CD8-positive, alpha-beta memory T cell (primary cell): Measurements from ENCODE around the gene KCNIP4. TPM values are rescaled to one million over a fixed set of nuclear protein-coding genes. Genes with fewer than 3 reads are reported as not detected.

Source experiments
- CTCF ChIA-PET: fragments of 350-600 bp; sonication (Branson Sonifier 250); formaldehyde crosslinking; loops from one replicate; lab custom pipeline; 2021; ENCODE audit warnings: antibody characterized with exemption; lab: Charles Lee
- POLR2A ChIA-PET: fragments of 350-600 bp; sonication (Branson Sonifier 250); formaldehyde crosslinking; loops from one replicate; lab custom pipeline; 2021; ENCODE audit warnings: antibody characterized with exemption; lab: Charles Lee
- DNase-seq, 5 donors: peaks; one replicate each; pipeline versions ENCODE4 v3.0.0 to v3.0.0-alpha.2; 2020 to 2022; ENCODE audit warnings: mixed read lengths in 1 of 5
- H3K27ac ChIP-seq: one replicate; pipeline ENCODE4 v1.7.0; 2013; ENCODE audit warnings: low read depth, mild to moderate bottlenecking, low read length, moderate library complexity
- H3K27me3 ChIP-seq: 2 replicates; pipeline ENCODE4 v1.7.0; 2013; ENCODE audit warnings: low read length, mild to moderate bottlenecking; ENCODE audit not compliant: insufficient read depth, poor library complexity, severe bottlenecking
- H3K36me3 ChIP-seq: 2 replicates; pipeline ENCODE4 v1.7.0; 2013; ENCODE audit warnings: mild to moderate bottlenecking, low read length, moderate library complexity; ENCODE audit not compliant: insufficient read depth
- H3K4me1 ChIP-seq: 2 replicates; pipeline ENCODE4 v1.7.0; 2013; ENCODE audit warnings: mild to moderate bottlenecking, low read length, moderate library complexity; ENCODE audit not compliant: insufficient read depth
- H3K4me3 ChIP-seq: 2 replicates; pipeline ENCODE4 v1.7.0; 2013; ENCODE audit warnings: mild to moderate bottlenecking, low read length
- H3K9me3 ChIP-seq: 2 replicates; pipeline ENCODE4 v1.7.0; 2013; ENCODE audit warnings: mild to moderate bottlenecking, low read length
- H3K27ac Mint-ChIP-seq, 8 donors: one replicate each; pipeline ENCODE4 v1.8.0; 2020 to 2021; ENCODE audit warnings: mixed read lengths in 8 of 8, mild to moderate bottlenecking in 6 of 8, inconsistent platforms in 3 of 8, moderate library complexity in 3 of 8
- H3K27me3 Mint-ChIP-seq, 2 donors: one replicate each; pipeline ENCODE4 v1.8.0; 2020 to 2021; ENCODE audit warnings: mixed read lengths in 2 of 2, mild to moderate bottlenecking in 1 of 2, moderate library complexity in 1 of 2
- H3K36me3 Mint-ChIP-seq, 3 donors: one replicate each; pipeline ENCODE4 v1.8.0; 2020 to 2021; ENCODE audit warnings: mixed read lengths in 3 of 3, inconsistent platforms in 1 of 3, mild to moderate bottlenecking in 1 of 3
- H3K4me1 Mint-ChIP-seq, 3 donors: one replicate each; pipeline ENCODE4 v1.8.0; 2020 to 2021; ENCODE audit warnings: mixed read lengths in 3 of 3, inconsistent platforms in 1 of 3, mild to moderate bottlenecking in 1 of 3
- H3K4me3 Mint-ChIP-seq, 7 donors: one replicate each; pipeline ENCODE4 v1.8.0; 2020 to 2021; ENCODE audit warnings: mixed read lengths in 7 of 7, mild to moderate bottlenecking in 6 of 7, moderate library complexity in 4 of 7, inconsistent platforms in 2 of 7
- H3K9me3 Mint-ChIP-seq, 5 donors: one replicate each; pipeline ENCODE4 v1.8.0; 2020 to 2022; ENCODE audit warnings: mixed read lengths in 5 of 5, mild to moderate bottlenecking in 3 of 5, moderate library complexity in 2 of 5, inconsistent platforms in 1 of 5
- polyA plus RNA-seq: library from polyadenylated mRNA; unstranded; fragments of 300-500 nt; fragmentation: Illumina TruSeq; gene quantifications from one replicate; pipeline ENCODE4 v1.2.3, GENCODE V29; 2021
- total RNA-seq, 2 experiments: library from RNA; stranded (reverse); gene quantifications; one replicate each; pipeline ENCODE4 v1.2.3, GENCODE V29; 2021

Gene KCNIP4
- total and polyA plus RNA-seq, 3 experiments from 2014 or later, result 0.12 TPM; not detected in 2

- no peak overlapping the region for H3K4me3 ChIP-seq
- H3K36me3 ChIP-seq, result no peaks in the 10 kb centered on the region
- no peaks in the 10 kb centered on the region for H3K9me3 ChIP-seq
- peaks cover 7 to 9% of the 10 kb centered on the region in 2 donors for H3K27me3 Mint-ChIP-seq
- DNase-seq, result no peak
- no peaks in the 10 kb centered on the region for H3K27me3 ChIP-seq
- H3K4me3 Mint-ChIP-seq, result no peak overlapping the region
- no peak overlapping the region for H3K27ac Mint-ChIP-seq
- H3K4me1 Mint-ChIP-seq, result no peaks in the 10 kb centered on the region
- H3K27ac ChIP-seq, result no peak overlapping the region
- ChIA-PET CTCF (no interaction called here), POLR2A (no interaction called here)
- H3K36me3 Mint-ChIP-seq, result no peaks in the 10 kb centered on the region
- H3K9me3 Mint-ChIP-seq, result peaks cover 3 to 12% (median 8%) of the 10 kb centered on the region in 5 donors
- H3K4me1 ChIP-seq, result no peaks in the 10 kb centered on the region
These were observed 4.0 kb upstream of the KCNIP4 start for GRCh38 chr4:21952549-21952948.

- Histone ChIP-seq H3K36me3 (no peaks in the 10 kb centered on the region), H3K27me3 (no peaks in the 10 kb centered on the region), H3K4me3 (no peak overlapping the region), H3K9me3 (no peaks in the 10 kb centered on the region), H3K27ac (no peak overlapping the region), H3K4me1 (no peaks in the 10 kb centered on the region)
- POLR2A ChIA-PET, result no interaction called here
- H3K27me3 Mint-ChIP-seq, result peaks cover 8 to 11% of the 10 kb centered on the region in 2 donors
- DNase-seq, result no peak
- no peaks in the 10 kb centered on the region for H3K4me1 Mint-ChIP-seq
- no peak overlapping the region for H3K4me3 Mint-ChIP-seq
- no peaks in the 10 kb centered on the region for H3K36me3 Mint-ChIP-seq
- CTCF ChIA-PET, result no interaction called here
- H3K9me3 Mint-ChIP-seq, result peaks cover 3 to 14% (median 6%) of the 10 kb centered on the region in 5 donors
- no peak overlapping the region for H3K27ac Mint-ChIP-seq
These were observed 493 bp upstream of the KCNIP4 start for GRCh38 chr4:21949073-21949457.

GRCh38 chr4:21947791-21948346 lies 703 bp downstream of the KCNIP4 start:
- POLR2A ChIA-PET, result no interaction called here
- Histone ChIP-seq H3K9me3 (no peaks in the 10 kb centered on the region), H3K27me3 (no peaks in the 10 kb centered on the region), H3K27ac (no peak overlapping the region), H3K36me3 (no peaks in the 10 kb centered on the region), H3K4me1 (no peaks in the 10 kb centered on the region), H3K4me3 (no peak overlapping the region)
- CTCF ChIA-PET, result no interaction called here
- Mint-ChIP-seq H3K27ac (no peak overlapping the region), H3K36me3 (no peaks in the 10 kb centered on the region), H3K4me1 (no peaks in the 10 kb centered on the region), H3K4me3 (no peak overlapping the region), H3K9me3 (peaks cover 5 to 16% (median 16%) of the 10 kb centered on the region in 5 donors), H3K27me3 (peaks cover 8 to 11% of the 10 kb centered on the region in 2 donors)
- DNase-seq, result no peak

GRCh38 chr4:21946858-21947257 lies 1.7 kb downstream of the KCNIP4 start:
- ChIA-PET CTCF (no interaction called here), POLR2A (no interaction called here)
- no peaks in the 10 kb centered on the region for H3K36me3 Mint-ChIP-seq
- no peaks in the 10 kb centered on the region for H3K4me1 ChIP-seq
- DNase-seq, result no peak
- peaks cover 8 to 11% of the 10 kb centered on the region in 2 donors for H3K27me3 Mint-ChIP-seq
- no peaks in the 10 kb centered on the region for H3K36me3 ChIP-seq
- H3K27me3 ChIP-seq, result no peaks in the 10 kb centered on the region
- no peak overlapping the region for H3K27ac Mint-ChIP-seq
- H3K27ac ChIP-seq, result no peak overlapping the region
- no peaks in the 10 kb centered on the region for H3K4me1 Mint-ChIP-seq
- H3K9me3 ChIP-seq, result no peaks in the 10 kb centered on the region
- H3K4me3 ChIP-seq, result no peak overlapping the region
- no peak overlapping the region for H3K4me3 Mint-ChIP-seq
- H3K9me3 Mint-ChIP-seq, result peaks cover 0 to 16% (median 16%) of the 10 kb centered on the region in 5 donors

GRCh38 chr4:21921526-21922180 lies 26.9 kb downstream of the KCNIP4 start:
- Histone ChIP-seq H3K4me1 (no peaks in the 10 kb centered on the region), H3K9me3 (no peaks in the 10 kb centered on the region), H3K4me3 (no peak overlapping the region), H3K36me3 (no peaks in the 10 kb centered on the region), H3K27me3 (no peaks in the 10 kb centered on the region), H3K27ac (no peak overlapping the region)
- ChIA-PET CTCF (no interaction called here), POLR2A (no interaction called here)
- Mint-ChIP-seq H3K4me1 (no peaks in the 10 kb centered on the region), H3K27ac (no peak overlapping the region), H3K4me3 (no peak overlapping the region), H3K27me3 (no peaks in the 10 kb centered on the region), H3K36me3 (peaks cover 0 to 2% (median 0%) of the 10 kb centered on the region in 3 donors), H3K9me3 (peaks cover 0 to 4% (median 3%) of the 10 kb centered on the region in 5 donors)
- DNase-seq, result no peak

- H3K27me3 Mint-ChIP-seq, result no peaks in the 10 kb centered on the region
- peaks cover 0 to 2% (median 0%) of the 10 kb centered on the region in 3 donors for H3K36me3 Mint-ChIP-seq
- Histone ChIP-seq H3K36me3 (no peaks in the 10 kb centered on the region), H3K27ac (no peak overlapping the region), H3K4me3 (no peak overlapping the region), H3K27me3 (no peaks in the 10 kb centered on the region), H3K4me1 (no peaks in the 10 kb centered on the region), H3K9me3 (no peaks in the 10 kb centered on the region)
- ChIA-PET CTCF (no interaction called here), POLR2A (no interaction called here)
- H3K4me1 Mint-ChIP-seq, result no peaks in the 10 kb centered on the region
- H3K27ac Mint-ChIP-seq, result no peak overlapping the region
- peaks cover 0 to 15% (median 6%) of the 10 kb centered on the region in 5 donors for H3K9me3 Mint-ChIP-seq
- H3K4me3 Mint-ChIP-seq, result no peak overlapping the region
- no peak for DNase-seq
These were observed 32.8 kb downstream of the KCNIP4 start for GRCh38 chr4:21915761-21916160.

GRCh38 chr4:21901831-21902230 lies 46.7 kb downstream of the KCNIP4 start:
- no peak overlapping the region for H3K27ac Mint-ChIP-seq
- no peaks in the 10 kb centered on the region for H3K9me3 ChIP-seq
- ChIA-PET POLR2A (no interaction called here), CTCF (no interaction called here)
- H3K27me3 ChIP-seq, result no peaks in the 10 kb centered on the region
- DNase-seq, result no peak
- H3K36me3 Mint-ChIP-seq, result no peaks in the 10 kb centered on the region
- no peaks in the 10 kb centered on the region for H3K4me1 Mint-ChIP-seq
- H3K4me3 Mint-ChIP-seq, result no peak overlapping the region
- H3K36me3 ChIP-seq, result no peaks in the 10 kb centered on the region
- no peaks in the 10 kb centered on the region for H3K4me1 ChIP-seq
- H3K27me3 Mint-ChIP-seq, result no peaks in the 10 kb centered on the region
- H3K9me3 Mint-ChIP-seq, result peaks cover 2 to 21% (median 6%) of the 10 kb centered on the region in 5 donors
- no peak overlapping the region for H3K4me3 ChIP-seq
- H3K27ac ChIP-seq, result no peak overlapping the region

- Histone ChIP-seq H3K36me3 (no peaks in the 10 kb centered on the region), H3K9me3 (no peaks in the 10 kb centered on the region), H3K4me3 (no peak overlapping the region), H3K4me1 (no peaks in the 10 kb centered on the region), H3K27me3 (no peaks in the 10 kb centered on the region), H3K27ac (no peak overlapping the region)
- no peak for DNase-seq
- Mint-ChIP-seq H3K9me3 (peaks cover 3 to 17% (median 7%) of the 10 kb centered on the region in 5 donors), H3K27ac (no peak overlapping the region), H3K36me3 (no peaks in the 10 kb centered on the region), H3K27me3 (no peaks in the 10 kb centered on the region), H3K4me1 (no peaks in the 10 kb centered on the region), H3K4me3 (no peak overlapping the region)
- CTCF ChIA-PET, result no interaction called here
- POLR2A ChIA-PET, result no interaction called here
These were observed 47.3 kb downstream of the KCNIP4 start for GRCh38 chr4:21901281-21901680.
